ENCODE data around the gene TARS3. TPM values are rescaled to one million over a fixed set of nuclear protein-coding genes. Genes with fewer than 3 reads are reported as not detected.

The TARS3 gene
- total RNA-seq, 1 experiment from 2014 or later: 3.8 TPM

GRCh38 chr15:101613130-101614000 lies 110.9 kb downstream of the TARS3 start:
- intact Hi-C loops (cut with micrococcal nuclease; ENCODE audit: unreplicated experiment): no loop called here
- Mint-ChIP-seq H3K4me1 (ENCODE audit: low read depth, unreplicated experiment) (peaks cover 26% of the 10 kb centered on the region), H3K36me3 (ENCODE audit: insufficient read depth, unreplicated experiment) (peaks cover 5% of the 10 kb centered on the region), H3K27me3 (ENCODE audit: unreplicated experiment) (peaks cover 73% of the 10 kb centered on the region), H3K9me3 (ENCODE audit: low read depth, unreplicated experiment) (no peaks in the 10 kb centered on the region), H3K27ac (ENCODE audit: unreplicated experiment) (no peak overlapping the region), H3K4me3 (ENCODE audit: low read depth, unreplicated experiment) (no peak overlapping the region)
- TF ChIP-seq CTCF (IDR thresholded peaks at IDR 0.05; ENCODE audit: unreplicated experiment): no peak
- peak; percentile 56 for DNase-seq
- CTCF ChIA-PET: no interaction called here
- BruUV-seq (replicated peaks): no TSS peak

GRCh38 chr15:101612676-101613075 lies 111.6 kb downstream of the TARS3 start:
- BruUV-seq (replicated peaks): no TSS peak
- H3K4me1 Mint-ChIP-seq (ENCODE audit: low read depth, unreplicated experiment): peaks cover 26% of the 10 kb centered on the region
- H3K27ac Mint-ChIP-seq (ENCODE audit: unreplicated experiment): no peak overlapping the region
- DNase-seq: no peak
- H3K4me3 Mint-ChIP-seq (ENCODE audit: low read depth, unreplicated experiment): no peak overlapping the region
- no peak for TF ChIP-seq CTCF (IDR thresholded peaks at IDR 0.05; ENCODE audit: unreplicated experiment)
- peaks cover 73% of the 10 kb centered on the region for H3K27me3 Mint-ChIP-seq (ENCODE audit: unreplicated experiment)
- CTCF ChIA-PET: no interaction called here
- peaks cover 5% of the 10 kb centered on the region for H3K36me3 Mint-ChIP-seq (ENCODE audit: insufficient read depth, unreplicated experiment)
- H3K9me3 Mint-ChIP-seq (ENCODE audit: low read depth, unreplicated experiment): no peaks in the 10 kb centered on the region
- intact Hi-C loops (cut with micrococcal nuclease; ENCODE audit: unreplicated experiment): no loop called here

GRCh38 chr15:101611580-101612299 lies 112.5 kb downstream of the TARS3 start:
- DNase-seq: no peak
- Mint-ChIP-seq H3K27me3 (ENCODE audit: unreplicated experiment) (peaks cover 66% of the 10 kb centered on the region), H3K4me1 (ENCODE audit: low read depth, unreplicated experiment) (peaks cover 25% of the 10 kb centered on the region), H3K27ac (ENCODE audit: unreplicated experiment) (no peak overlapping the region), H3K9me3 (ENCODE audit: low read depth, unreplicated experiment) (no peaks in the 10 kb centered on the region), H3K4me3 (ENCODE audit: low read depth, unreplicated experiment) (no peak overlapping the region), H3K36me3 (ENCODE audit: insufficient read depth, unreplicated experiment) (peaks cover 5% of the 10 kb centered on the region)
- TF ChIP-seq CTCF (IDR thresholded peaks at IDR 0.05; ENCODE audit: unreplicated experiment): no peak
- intact Hi-C loops (cut with micrococcal nuclease; ENCODE audit: unreplicated experiment): no loop called here
- no TSS peak for BruUV-seq (replicated peaks)
- CTCF ChIA-PET: no interaction called here

GRCh38 chr15:101611007-101611406 lies 113.3 kb downstream of the TARS3 start:
- peaks cover 5% of the 10 kb centered on the region for H3K36me3 Mint-ChIP-seq (ENCODE audit: insufficient read depth, unreplicated experiment)

More at GRCh38 chr15:101611007-101611406, 113.3 kb downstream of the TARS3 start:
- H3K4me1 Mint-ChIP-seq (ENCODE audit: low read depth, unreplicated experiment): peaks cover 18% of the 10 kb centered on the region
- no peak for TF ChIP-seq CTCF (IDR thresholded peaks at IDR 0.05; ENCODE audit: unreplicated experiment)
- intact Hi-C loops (cut with micrococcal nuclease; ENCODE audit: unreplicated experiment): no loop called here
- no TSS peak for BruUV-seq (replicated peaks)
- H3K27me3 Mint-ChIP-seq (ENCODE audit: unreplicated experiment): peaks cover 59% of the 10 kb centered on the region
- H3K4me3 Mint-ChIP-seq (ENCODE audit: low read depth, unreplicated experiment): no peak overlapping the region
- no peak overlapping the region for H3K27ac Mint-ChIP-seq (ENCODE audit: unreplicated experiment)
- CTCF ChIA-PET: no interaction called here
- no peaks in the 10 kb centered on the region for H3K9me3 Mint-ChIP-seq (ENCODE audit: low read depth, unreplicated experiment)
- DNase-seq: no peak

All from Calu3 (cell line).